ENCODE data around the gene AP3M1. TPM values are rescaled to one million over a fixed set of nuclear protein-coding genes. Genes with fewer than 3 reads are reported as not detected.

AP3M1 gene
- total RNA-seq, 1 experiment from 2014 or later: 34.4 TPM

DNA sequence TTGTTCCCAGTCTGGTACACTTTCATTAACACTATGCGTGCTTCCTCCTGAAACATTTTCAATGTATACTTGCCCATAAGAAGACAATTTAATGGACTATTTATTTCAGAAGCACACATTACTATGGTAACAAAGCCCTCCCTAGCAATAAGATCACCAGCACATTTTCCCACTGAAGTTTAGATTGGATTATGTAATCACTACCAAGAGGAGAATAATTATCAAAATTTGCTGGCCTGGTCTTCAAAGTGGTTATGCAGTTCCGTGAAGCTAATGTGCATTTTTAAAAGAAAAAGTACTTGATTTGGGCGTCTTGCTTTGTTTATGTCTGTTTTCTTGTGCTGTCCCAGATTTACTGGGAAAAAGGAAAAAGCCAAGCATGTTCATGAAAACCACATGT, 61.9 kb downstream of the AP3M1 start (continued):
- no peak for TF ChIP-seq POLR2AphosphoS5 (IDR thresholded peaks at IDR 0.05; ENCODE audit: low read depth, low read length)

- RAD21 ChIA-PET (ENCODE audit: low non-redundant PET in 1 of 2, low total read pairs in 2 of 2, uncharacterized antibody in 2 of 2, unreplicated experiment in 2 of 2): no interaction called here
- no peak overlapping the region for H3K4me2 ChIP-seq (ENCODE audit: low read length)
- no peak overlapping the region for H3K9ac ChIP-seq (ENCODE audit: low read length)
- H2AFZ ChIP-seq (ENCODE audit: low read depth, low read length, poor library complexity, severe bottlenecking): no peak overlapping the region
- no peaks in the 10 kb centered on the region for H3K27me3 ChIP-seq (ENCODE audit: insufficient read depth, low read length)
- no TSS peak for BruUV-seq (replicated peaks)
- TF ChIP-seq MAX (IDR thresholded peaks at IDR 0.05) (no peak), SRF (IDR thresholded peaks at IDR 0.05; ENCODE audit: low read depth) (no peak), EZH2phosphoT487 (IDR thresholded peaks at IDR 0.05; ENCODE audit: borderline replicate concordance) (no peak), POLR2AphosphoS5 (IDR thresholded peaks at IDR 0.05; ENCODE audit: low read depth, low read length) (no peak), SIN3A (IDR thresholded peaks at IDR 0.05; ENCODE audit: low read depth) (no peak), ELF1 (IDR thresholded peaks at IDR 0.05; ENCODE audit: borderline replicate concordance, low read depth) (no peak), ZFX (IDR thresholded peaks at IDR 0.05) (no peak), SP1 (IDR thresholded peaks at IDR 0.05; ENCODE audit: low read depth) (no peak), FOSL1 (IDR thresholded peaks at IDR 0.05; ENCODE audit: low read depth) (no peak), ZBTB33 (IDR thresholded peaks at IDR 0.05; ENCODE audit: extremely low read depth, insufficient replicate concordance, low read length) (no peak), EZH2 (IDR thresholded peaks at IDR 0.05) (no peak), EGR1 (IDR thresholded peaks at IDR 0.05; ENCODE audit: low read depth) (no peak), CBX3 (IDR thresholded peaks at IDR 0.05; ENCODE audit: low read depth) (no peak)
- TF ChIP-seq, protein P1, sequence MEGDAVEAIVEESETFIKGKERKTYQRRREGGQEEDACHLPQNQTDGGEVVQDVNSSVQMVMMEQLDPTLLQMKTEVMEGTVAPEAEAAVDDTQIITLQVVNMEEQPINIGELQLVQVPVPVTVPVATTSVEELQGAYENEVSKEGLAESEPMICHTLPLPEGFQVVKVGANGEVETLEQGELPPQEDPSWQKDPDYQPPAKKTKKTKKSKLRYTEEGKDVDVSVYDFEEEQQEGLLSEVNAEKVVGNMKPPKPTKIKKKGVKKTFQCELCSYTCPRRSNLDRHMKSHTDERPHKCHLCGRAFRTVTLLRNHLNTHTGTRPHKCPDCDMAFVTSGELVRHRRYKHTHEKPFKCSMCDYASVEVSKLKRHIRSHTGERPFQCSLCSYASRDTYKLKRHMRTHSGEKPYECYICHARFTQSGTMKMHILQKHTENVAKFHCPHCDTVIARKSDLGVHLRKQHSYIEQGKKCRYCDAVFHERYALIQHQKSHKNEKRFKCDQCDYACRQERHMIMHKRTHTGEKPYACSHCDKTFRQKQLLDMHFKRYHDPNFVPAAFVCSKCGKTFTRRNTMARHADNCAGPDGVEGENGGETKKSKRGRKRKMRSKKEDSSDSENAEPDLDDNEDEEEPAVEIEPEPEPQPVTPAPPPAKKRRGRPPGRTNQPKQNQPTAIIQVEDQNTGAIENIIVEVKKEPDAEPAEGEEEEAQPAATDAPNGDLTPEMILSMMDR (IDR thresholded peaks at IDR 0.05 in 2 of 3, conservative IDR thresholded peaks at IDR 0.05 in 1 of 3; ENCODE audit: borderline replicate concordance in 1 of 3, insufficient read depth in 1 of 3, low read depth in 2 of 3, low read length in 2 of 3): no peak
- TF ChIP-seq, protein P2, sequence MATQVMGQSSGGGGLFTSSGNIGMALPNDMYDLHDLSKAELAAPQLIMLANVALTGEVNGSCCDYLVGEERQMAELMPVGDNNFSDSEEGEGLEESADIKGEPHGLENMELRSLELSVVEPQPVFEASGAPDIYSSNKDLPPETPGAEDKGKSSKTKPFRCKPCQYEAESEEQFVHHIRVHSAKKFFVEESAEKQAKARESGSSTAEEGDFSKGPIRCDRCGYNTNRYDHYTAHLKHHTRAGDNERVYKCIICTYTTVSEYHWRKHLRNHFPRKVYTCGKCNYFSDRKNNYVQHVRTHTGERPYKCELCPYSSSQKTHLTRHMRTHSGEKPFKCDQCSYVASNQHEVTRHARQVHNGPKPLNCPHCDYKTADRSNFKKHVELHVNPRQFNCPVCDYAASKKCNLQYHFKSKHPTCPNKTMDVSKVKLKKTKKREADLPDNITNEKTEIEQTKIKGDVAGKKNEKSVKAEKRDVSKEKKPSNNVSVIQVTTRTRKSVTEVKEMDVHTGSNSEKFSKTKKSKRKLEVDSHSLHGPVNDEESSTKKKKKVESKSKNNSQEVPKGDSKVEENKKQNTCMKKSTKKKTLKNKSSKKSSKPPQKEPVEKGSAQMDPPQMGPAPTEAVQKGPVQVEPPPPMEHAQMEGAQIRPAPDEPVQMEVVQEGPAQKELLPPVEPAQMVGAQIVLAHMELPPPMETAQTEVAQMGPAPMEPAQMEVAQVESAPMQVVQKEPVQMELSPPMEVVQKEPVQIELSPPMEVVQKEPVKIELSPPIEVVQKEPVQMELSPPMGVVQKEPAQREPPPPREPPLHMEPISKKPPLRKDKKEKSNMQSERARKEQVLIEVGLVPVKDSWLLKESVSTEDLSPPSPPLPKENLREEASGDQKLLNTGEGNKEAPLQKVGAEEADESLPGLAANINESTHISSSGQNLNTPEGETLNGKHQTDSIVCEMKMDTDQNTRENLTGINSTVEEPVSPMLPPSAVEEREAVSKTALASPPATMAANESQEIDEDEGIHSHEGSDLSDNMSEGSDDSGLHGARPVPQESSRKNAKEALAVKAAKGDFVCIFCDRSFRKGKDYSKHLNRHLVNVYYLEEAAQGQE (IDR thresholded peaks at IDR 0.05; ENCODE audit: low read depth): no peak
- H3K27ac ChIP-seq (ENCODE audit: low read depth, low read length): no peak overlapping the region
- no peak overlapping the region for H3K4me3 ChIP-seq (replicated peaks in 1 of 2; ENCODE audit: low read depth in 1 of 2, low read length in 2 of 2)
- H3K79me2 ChIP-seq (ENCODE audit: insufficient read depth, low read length): peaks cover 20% of the 10 kb centered on the region
- CTCF ChIA-PET: no interaction called here
- intact Hi-C loops (cut with micrococcal nuclease): no loop called here
- ATAC-seq (no peak), DNase-seq (ENCODE audit: low read depth, low spot score) (no peak)
- H3K9me2 ChIP-seq (ENCODE audit: insufficient read depth): no peaks in the 10 kb centered on the region
- H3K4me1 ChIP-seq (ENCODE audit: control insufficient read depth in 1 of 2, insufficient read depth in 2 of 2, low read length in 2 of 2): peaks cover 0 to 1% of the 10 kb centered on the region in 2 experiments; a peak in 2 of 4 replicates
- no peaks in the 10 kb centered on the region; the same call in 1 of the 2 replicates for H4K20me1 ChIP-seq (ENCODE audit: insufficient read depth)
- POLR2A ChIA-PET: no interaction called here
- H3K36me3 ChIP-seq (ENCODE audit: control insufficient read depth in 1 of 2, insufficient read depth in 2 of 2, low read length in 2 of 2): peaks cover 25 to 26% of the 10 kb centered on the region in 2 experiments
- no peaks in the 10 kb centered on the region for H3K9me3 ChIP-seq (ENCODE audit: control insufficient read depth in 1 of 2, insufficient read depth in 1 of 2, low read depth in 1 of 2, low read length in 2 of 2)
These were observed 64.3 kb downstream of the AP3M1 start for GRCh38 chr10:74086317-74086716.

Data from HCT116 (cell line).